ENCODE results near the gene HSPA1L.
A peak's percentile ranks its signal among the peaks of the same experiment; 100 is the strongest.

The HSPA1L gene

DNA sequence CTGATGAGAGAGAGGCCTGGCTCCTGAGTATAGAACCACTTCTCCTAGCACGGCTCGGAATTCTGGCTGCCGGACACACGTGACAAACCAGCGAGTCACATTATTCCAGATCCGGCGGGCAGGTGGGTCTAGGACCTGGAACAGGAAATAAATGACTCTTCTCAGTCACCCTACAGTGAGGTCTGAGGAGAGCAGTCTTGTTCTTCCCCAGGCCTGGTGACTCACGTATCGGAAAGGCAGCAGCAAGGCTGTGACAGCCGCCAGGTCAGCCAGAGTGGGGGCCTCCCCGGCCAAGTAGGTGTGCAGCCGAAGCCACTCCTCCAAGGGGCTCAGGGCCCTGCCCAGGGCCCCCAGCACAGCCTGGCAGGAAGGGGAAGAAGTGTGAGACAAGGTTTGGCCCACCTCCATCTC lies 22.3 kb downstream of the HSPA1L start:
- Mint-ChIP-seq H3K9me3 (no peaks in the 10 kb centered on the region), H3K27ac (no peak overlapping the region), H3K36me3 (ENCODE audit: low read depth) (peaks cover 45% of the 10 kb centered on the region), H3K4me1 (ENCODE audit: low read depth) (peaks cover 24% of the 10 kb centered on the region), H3K4me3 (peak overlapping the region; percentile 32), H3K27me3 (ENCODE audit: low read depth) (no peaks in the 10 kb centered on the region)
- DNase-seq (ENCODE audit: low spot score): no peak

DNA sequence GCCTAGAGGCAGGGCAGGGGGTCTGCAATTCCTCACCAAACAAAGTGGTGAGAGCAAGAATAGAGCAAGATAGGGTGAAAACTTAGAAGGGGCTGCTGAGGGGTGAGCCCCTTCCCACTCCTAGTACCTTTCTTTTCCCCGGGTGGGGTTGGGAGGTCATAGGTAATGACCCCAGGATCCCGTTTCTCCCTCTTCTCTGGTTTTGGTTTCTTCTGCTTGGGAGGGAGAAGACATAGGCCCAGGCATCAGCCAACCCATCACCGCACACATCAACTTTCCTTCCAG lies 23.1 kb downstream of the HSPA1L start:
- Mint-ChIP-seq H3K9me3 (no peaks in the 10 kb centered on the region), H3K4me3 (no peak overlapping the region), H3K4me1 (ENCODE audit: low read depth) (peaks cover 16% of the 10 kb centered on the region), H3K36me3 (ENCODE audit: low read depth) (peaks cover 39% of the 10 kb centered on the region), H3K27ac (peak overlapping the region; percentile 9), H3K27me3 (ENCODE audit: low read depth) (no peaks in the 10 kb centered on the region)
- DNase-seq (ENCODE audit: low spot score): no peak

DNA sequence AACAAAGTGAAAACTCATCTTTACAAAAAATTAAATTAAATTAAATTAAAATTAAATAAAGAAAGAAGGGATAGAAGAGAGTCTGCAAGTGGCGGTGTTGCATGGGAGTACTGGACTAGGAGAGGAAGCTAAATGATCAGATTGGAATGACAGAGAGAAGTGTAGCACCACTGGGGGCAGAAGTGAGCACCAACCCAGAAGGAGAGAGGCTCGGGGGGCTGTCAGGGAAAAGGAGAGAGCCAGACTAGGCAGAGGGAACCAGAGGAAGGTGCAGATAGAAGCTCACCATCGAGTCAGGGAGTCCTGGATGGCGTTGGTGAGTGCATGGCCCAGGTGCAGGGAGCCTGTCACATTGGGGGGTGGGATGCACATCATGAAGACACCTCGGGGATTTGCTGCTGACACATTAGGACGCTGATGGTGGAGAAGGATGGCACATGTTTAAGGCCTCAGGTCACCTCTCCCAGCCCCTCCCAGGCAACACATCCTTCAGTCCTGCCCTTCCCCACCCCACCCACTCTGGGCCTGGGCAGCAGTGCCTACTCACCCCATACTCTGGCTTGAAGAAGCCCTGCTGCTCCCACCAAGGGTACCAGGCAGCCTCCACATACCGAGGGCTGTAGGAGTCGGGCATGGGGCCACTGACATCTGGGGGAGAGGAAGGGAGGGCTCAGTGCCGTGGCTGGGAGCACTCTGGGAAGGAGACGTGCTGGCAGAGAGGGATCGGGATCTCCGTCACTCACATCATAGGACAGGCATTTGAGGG lies 23.6 kb downstream of the HSPA1L start:
- Mint-ChIP-seq H3K4me1 (ENCODE audit: low read depth) (peaks cover 15% of the 10 kb centered on the region), H3K9me3 (no peaks in the 10 kb centered on the region), H3K36me3 (ENCODE audit: low read depth) (peaks cover 39% of the 10 kb centered on the region), H3K4me3 (no peak overlapping the region), H3K27ac (peak overlapping the region; percentile 42), H3K27me3 (ENCODE audit: low read depth) (no peaks in the 10 kb centered on the region)
- no peak for DNase-seq (ENCODE audit: low spot score)

DNA sequence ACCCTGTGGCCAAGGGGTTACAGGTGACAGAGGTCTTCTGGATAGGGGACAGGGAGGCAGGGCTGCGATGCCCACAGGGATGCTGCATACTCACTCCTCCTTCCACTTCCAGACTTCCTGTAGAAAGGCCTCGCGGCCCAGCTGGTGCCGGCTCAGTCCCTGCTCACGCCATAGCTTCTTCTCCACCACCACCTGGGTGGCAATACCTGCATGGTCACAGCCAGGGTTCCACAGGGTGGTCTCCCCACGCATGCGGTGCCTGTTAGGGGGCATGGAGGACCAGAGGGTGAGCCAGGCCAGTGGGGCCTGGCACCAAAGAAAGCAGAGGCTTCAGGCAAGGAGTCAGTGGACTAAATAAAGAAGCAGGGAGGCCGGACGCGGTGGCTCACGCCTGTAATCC lies 29.6 kb downstream of the HSPA1L start:
- H3K27ac Mint-ChIP-seq: no peak overlapping the region
- H3K4me1 Mint-ChIP-seq (ENCODE audit: low read depth): peaks cover 3% of the 10 kb centered on the region
- peaks cover 36% of the 10 kb centered on the region for H3K36me3 Mint-ChIP-seq (ENCODE audit: low read depth)
- DNase-seq (ENCODE audit: low spot score): no peak
- no peak overlapping the region for H3K4me3 Mint-ChIP-seq
- H3K9me3 Mint-ChIP-seq: no peaks in the 10 kb centered on the region
- no peaks in the 10 kb centered on the region for H3K27me3 Mint-ChIP-seq (ENCODE audit: low read depth)

DNA sequence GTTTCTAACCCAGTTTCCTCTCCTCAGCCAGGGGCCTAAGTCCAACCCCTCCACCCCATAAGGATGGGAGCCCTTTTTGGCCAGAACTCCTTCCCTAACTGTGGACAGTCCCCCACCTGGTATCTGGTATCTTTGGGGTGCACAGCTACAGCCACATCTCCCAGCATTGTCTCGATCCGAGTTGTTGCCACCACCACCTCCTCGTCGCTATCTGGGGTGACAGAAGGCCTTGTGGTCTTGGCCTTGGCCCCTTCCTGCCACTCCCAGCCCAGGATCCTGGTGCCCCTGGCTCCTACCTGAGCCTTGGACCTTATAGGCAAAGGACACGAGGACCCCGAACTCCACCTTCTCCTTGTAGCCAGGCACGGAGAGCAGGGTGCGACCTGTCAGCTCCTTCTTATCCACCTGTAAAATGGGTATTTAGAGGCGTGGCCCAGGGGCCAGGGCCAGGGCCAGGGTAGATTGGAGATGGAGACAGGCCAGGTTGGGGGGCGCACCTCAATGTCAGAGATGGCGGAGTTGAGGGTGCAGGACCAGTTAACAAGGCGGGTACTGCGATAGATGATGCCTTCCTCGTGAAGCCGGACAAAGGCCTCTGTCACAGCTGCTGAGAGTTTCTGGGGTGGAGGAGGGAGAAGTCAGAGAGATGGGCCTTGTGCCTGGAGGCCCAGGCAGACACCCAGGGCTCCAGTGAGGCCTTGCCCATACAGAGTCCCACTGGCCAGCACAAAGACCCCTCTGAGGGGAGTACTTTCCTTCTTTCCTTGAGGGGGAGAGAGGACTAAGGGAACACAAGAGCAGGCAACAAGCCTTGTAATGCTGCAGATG lies 30.8 kb downstream of the HSPA1L start:
- Mint-ChIP-seq H3K4me1 (ENCODE audit: low read depth) (no peaks in the 10 kb centered on the region), H3K36me3 (ENCODE audit: low read depth) (peaks cover 35% of the 10 kb centered on the region), H3K27me3 (ENCODE audit: low read depth) (no peaks in the 10 kb centered on the region), H3K9me3 (no peaks in the 10 kb centered on the region), H3K27ac (peak overlapping the region; percentile 12), H3K4me3 (no peak overlapping the region)
- DNase-seq (ENCODE audit: low spot score): no peak

DNA sequence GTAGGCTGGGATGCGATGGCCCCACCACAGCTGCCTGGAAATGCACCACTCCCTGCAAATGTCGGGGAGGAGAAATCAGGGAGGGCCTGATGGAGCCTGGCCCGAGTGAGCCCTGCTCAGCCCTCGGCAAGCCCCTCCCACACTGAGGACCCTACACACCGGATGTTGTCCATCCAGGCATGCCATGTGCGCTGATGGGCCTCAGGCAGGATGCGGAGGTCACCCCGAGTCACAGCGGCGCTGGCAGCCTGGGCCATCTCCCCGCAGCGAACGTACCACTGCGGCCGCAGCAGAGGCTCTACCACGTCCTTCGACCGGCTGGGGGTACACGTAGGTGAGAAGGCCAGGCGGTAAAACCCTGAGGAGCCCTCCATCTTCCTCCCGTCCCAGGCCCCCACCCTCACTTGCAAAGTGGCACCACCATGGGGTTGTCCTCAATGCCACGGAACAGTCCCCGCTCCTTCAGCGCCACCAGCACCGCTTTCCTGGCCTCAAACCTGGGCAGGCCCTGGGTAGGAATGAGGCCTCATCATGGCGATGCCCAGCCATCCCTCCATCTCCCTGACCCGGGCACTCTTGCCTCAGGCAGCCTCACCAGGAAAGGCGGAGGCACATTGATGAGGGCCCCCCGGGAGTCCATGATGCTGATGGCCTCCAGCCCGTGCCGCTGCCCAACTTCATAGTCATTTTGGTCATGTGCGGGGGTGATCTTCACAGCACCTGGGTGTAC lies 32.8 kb downstream of the HSPA1L start:
- Mint-ChIP-seq H3K4me3 (no peak overlapping the region), H3K4me1 (ENCODE audit: low read depth) (peaks cover 6% of the 10 kb centered on the region), H3K27me3 (ENCODE audit: low read depth) (no peaks in the 10 kb centered on the region), H3K9me3 (no peaks in the 10 kb centered on the region), H3K27ac (no peak overlapping the region), H3K36me3 (ENCODE audit: low read depth) (peaks cover 37% of the 10 kb centered on the region)
- DNase-seq (ENCODE audit: low spot score): no peak

DNA sequence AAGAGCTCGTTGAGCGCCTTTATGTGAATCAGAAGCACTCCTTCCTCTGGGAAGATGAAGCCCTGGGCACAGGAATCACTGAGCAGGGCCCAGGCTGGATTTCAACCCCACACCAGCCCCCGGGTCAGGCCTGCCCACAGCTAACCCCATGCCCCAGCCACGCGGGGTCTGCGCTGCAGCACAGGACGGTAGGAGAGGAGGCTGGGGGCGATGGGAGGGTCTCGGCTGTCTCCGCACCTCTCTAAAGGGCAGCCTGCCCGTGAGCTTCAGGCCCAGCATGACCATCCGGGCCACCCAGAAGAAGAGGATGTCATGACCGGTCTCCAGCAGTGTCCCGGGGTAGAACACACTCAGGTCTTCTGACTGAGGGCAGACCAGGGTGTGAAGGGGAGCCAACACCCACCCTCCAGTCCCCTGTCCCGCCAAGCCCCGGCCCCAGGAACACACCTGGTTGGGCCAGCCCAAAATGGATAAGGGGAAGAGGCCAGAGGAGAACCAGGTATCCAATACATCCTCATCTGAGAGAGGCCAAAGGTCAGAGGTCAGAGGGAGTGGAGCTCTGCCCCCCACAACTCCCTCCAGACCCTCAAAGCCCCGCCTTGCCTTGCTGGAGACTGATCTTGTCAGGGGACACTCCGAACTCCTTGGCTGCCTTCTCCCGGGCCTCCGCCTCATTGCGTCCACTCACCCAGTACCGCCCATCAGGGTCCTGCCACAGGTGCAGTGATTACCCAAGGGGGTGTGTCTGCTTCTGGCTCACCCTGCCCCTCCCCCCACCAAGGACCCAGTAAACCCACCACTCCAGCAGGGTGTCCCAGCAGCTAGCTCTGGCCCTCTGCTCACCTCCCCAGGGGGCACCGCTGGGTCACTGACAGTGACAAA lies 33.6 kb downstream of the HSPA1L start:
- Mint-ChIP-seq H3K4me3 (no peak overlapping the region), H3K36me3 (ENCODE audit: low read depth) (peaks cover 40% of the 10 kb centered on the region), H3K9me3 (no peaks in the 10 kb centered on the region), H3K27me3 (ENCODE audit: low read depth) (no peaks in the 10 kb centered on the region), H3K27ac (no peak overlapping the region), H3K4me1 (ENCODE audit: low read depth) (peaks cover 13% of the 10 kb centered on the region)
- no peak for DNase-seq (ENCODE audit: low spot score)

DNA sequence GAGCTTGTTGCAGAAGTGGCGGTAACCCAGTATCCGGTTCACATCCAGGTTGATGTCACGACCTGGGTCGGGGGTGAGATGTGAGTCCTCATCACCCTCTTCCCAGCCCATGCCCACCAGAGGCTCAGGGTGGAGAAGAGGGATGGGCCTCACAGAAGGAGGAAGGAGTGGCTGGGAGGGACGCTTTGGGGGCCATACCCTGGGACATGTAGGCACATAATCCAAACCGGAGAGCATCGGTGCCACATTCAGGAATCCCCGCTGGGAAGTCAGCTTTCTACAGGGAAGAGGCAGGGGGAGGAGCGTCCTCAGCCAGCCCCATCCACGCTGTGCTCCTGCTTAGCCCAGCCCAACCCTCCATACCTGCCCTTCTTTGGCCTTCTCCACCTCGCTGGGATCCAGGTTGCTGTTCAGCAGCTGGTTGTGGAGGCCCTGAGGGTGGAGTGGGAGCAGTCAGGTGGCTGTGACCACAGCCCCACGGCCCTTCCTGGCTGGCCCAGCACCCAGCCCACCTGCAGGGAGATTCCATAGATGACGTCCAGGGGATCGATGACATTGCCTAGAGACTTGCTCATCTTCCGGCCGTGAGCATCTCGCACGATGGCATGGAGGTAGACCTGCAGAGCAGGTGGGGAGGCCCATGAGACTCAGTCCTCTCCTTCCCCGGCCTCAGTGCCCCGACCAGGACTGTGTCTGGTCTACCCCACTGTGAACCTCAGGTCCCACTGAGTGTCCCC lies 34.4 kb downstream of the HSPA1L start:
- H3K27me3 Mint-ChIP-seq (ENCODE audit: low read depth): no peaks in the 10 kb centered on the region
- H3K27ac Mint-ChIP-seq: no peak overlapping the region
- H3K4me3 Mint-ChIP-seq: no peak overlapping the region
- no peaks in the 10 kb centered on the region for H3K9me3 Mint-ChIP-seq
- peaks cover 38% of the 10 kb centered on the region for H3K36me3 Mint-ChIP-seq (ENCODE audit: low read depth)
- DNase-seq (ENCODE audit: low spot score): no peak
- peaks cover 17% of the 10 kb centered on the region for H3K4me1 Mint-ChIP-seq (ENCODE audit: low read depth)

DNA sequence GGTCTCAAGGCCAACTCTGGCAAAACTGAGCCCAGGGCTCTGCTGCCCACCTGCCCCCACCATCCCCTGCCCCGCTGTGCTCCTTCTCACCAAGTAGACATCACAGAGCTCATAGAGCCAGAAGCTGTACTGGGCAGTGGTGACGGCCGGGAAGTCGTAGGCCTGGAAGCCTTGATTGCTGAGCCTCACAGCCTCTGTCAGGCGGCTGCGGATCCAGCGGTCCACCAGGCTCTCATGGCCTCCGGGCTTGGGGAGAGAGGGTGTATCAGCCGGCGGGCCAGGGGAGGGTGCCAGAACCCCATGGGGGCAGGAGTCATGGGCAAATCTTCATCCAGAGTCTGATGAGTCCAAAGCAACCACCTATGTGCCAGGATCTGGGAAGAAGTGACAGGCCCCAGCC lies 35.2 kb downstream of the HSPA1L start:
- H3K9me3 Mint-ChIP-seq: no peaks in the 10 kb centered on the region
- H3K27me3 Mint-ChIP-seq (ENCODE audit: low read depth): no peaks in the 10 kb centered on the region
- no peak overlapping the region for H3K27ac Mint-ChIP-seq
- H3K4me1 Mint-ChIP-seq (ENCODE audit: low read depth): peaks cover 22% of the 10 kb centered on the region
- peaks cover 37% of the 10 kb centered on the region for H3K36me3 Mint-ChIP-seq (ENCODE audit: low read depth)
- no peak for DNase-seq (ENCODE audit: low spot score)
- no peak overlapping the region for H3K4me3 Mint-ChIP-seq

DNA sequence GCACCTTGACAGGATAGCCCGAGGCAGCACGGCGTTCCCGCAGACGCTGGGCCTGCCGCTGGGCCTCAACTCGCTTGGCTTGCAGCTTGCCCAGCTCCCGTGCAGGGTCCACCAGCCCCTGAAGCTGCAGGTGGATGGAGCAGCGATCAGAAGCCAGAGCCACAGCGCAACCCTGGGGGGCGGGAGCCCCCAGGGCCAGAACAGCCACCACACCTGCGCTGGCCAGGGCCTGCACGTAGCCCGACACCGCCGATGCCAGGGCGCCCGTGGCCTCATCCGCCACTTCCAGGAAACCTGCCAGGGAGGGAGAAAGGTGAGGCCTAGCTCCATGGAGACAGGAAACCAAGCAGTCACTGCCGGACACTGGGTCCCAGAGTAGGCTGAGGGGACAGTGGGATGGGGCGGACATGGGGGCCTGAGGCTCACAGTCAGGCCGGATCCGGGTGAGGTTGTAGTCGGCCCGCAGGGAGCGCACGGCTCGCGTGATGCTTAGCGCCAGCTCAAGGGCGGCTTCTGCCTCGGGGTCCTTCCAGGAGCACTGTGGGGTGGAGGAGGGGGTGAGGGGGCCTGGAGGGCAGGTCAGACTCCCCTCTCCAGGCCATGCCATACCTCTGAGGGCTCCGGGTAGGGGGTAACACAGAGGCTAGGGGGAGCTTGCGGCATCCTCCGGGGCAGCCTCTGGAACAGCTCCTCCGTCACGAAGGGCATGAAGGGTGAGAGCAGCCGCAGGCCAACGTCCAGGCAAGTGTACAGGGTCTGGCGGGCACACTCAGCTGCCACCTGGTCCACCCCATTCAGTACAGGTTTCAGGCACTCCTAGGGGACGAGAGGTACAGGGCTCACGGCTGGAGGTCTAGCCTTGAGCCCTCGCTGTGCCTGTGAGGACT lies 35.8 kb downstream of the HSPA1L start:
- no peak for DNase-seq (ENCODE audit: low spot score)
- H3K36me3 Mint-ChIP-seq (ENCODE audit: low read depth): peaks cover 33% of the 10 kb centered on the region
- H3K4me1 Mint-ChIP-seq (ENCODE audit: low read depth): peaks cover 22% of the 10 kb centered on the region
- H3K27ac Mint-ChIP-seq: no peak overlapping the region
- no peaks in the 10 kb centered on the region for H3K27me3 Mint-ChIP-seq (ENCODE audit: low read depth)
- H3K9me3 Mint-ChIP-seq: no peaks in the 10 kb centered on the region
- no peak overlapping the region for H3K4me3 Mint-ChIP-seq

DNA sequence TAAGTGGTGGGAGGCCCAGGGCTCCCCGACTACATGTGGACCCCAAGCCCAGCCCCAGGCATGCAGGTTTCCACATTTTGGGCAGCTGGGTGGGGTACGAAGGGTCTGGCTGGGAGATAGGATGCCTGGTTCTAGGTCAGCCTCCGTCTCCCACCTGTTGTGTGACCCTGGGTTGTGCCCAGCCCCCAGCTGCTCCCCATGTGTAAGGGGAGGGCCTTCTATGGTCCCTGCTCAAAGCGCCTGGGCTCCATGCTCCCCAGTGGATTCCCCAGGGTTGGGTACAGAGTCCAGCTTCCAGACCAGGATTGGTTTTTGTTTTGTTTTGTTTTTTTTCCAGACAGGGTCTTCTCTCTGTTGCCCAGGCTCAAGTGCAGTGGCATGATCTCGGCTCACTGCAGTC lies 36.9 kb downstream of the HSPA1L start:
- no peak overlapping the region for H3K27ac Mint-ChIP-seq
- no peak for DNase-seq (ENCODE audit: low spot score)
- H3K27me3 Mint-ChIP-seq (ENCODE audit: low read depth): no peaks in the 10 kb centered on the region
- no peaks in the 10 kb centered on the region for H3K9me3 Mint-ChIP-seq
- peaks cover 22% of the 10 kb centered on the region for H3K4me1 Mint-ChIP-seq (ENCODE audit: low read depth)
- H3K36me3 Mint-ChIP-seq (ENCODE audit: low read depth): peaks cover 29% of the 10 kb centered on the region
- H3K4me3 Mint-ChIP-seq: no peak overlapping the region

DNA sequence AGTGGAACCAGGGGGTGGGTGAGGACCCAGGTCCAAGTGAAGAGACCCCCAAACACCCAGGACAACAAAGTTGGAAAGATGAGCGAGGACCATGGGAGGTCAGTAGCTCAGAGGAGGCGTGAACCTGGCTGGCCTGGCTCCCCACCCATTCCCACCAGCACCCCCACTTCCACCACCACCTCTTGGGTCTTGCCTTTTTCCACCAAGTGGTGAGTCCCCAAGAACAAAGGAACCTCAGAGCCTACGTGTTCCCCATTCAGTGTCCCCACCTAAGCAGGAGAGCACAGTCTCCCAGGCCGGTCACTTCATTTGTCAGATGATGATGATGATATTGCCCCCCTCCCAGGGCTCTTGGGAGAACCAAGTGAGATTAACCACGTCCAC lies 37.4 kb downstream of the HSPA1L start:
- Mint-ChIP-seq H3K27ac (peak overlapping the region; percentile 71), H3K36me3 (ENCODE audit: low read depth) (peaks cover 25% of the 10 kb centered on the region), H3K4me3 (no peak overlapping the region), H3K9me3 (no peaks in the 10 kb centered on the region), H3K4me1 (ENCODE audit: low read depth) (peaks cover 26% of the 10 kb centered on the region), H3K27me3 (ENCODE audit: low read depth) (no peaks in the 10 kb centered on the region)
- no peak for DNase-seq (ENCODE audit: low spot score)

Measured in T-helper 2 cell treated with Interferon-gamma antibody and Interleukin-4, amounts not matched to agents 5 μg/mL and 100 μg/mL, for 36 hours (primary cell).